Endothelial cell of umbilical vein (primary cell): ENCODE data around the gene SEZ6.

Experiments used
- CTCF ChIP-seq, 2 donors: IDR thresholded peaks; 1 replicate in 1 of 2; 2 replicates in 1 of 2; pipeline ENCODE4 v1.5.1; 2011; ENCODE audit warnings: low read length in 2 of 2, mild to moderate bottlenecking in 2 of 2, moderate library complexity in 2 of 2, control low read depth in 1 of 2, inconsistent platforms in 1 of 2, low read depth in 1 of 2; ENCODE audit not compliant: insufficient read depth in 1 of 2; ENCODE audit errors: extremely low read depth in 1 of 2
- EZH2 ChIP-seq: IDR thresholded peaks from 2 replicates; pipeline ENCODE4 v1.6.1; 2012; ENCODE audit warnings: borderline replicate concordance, low read depth, mild to moderate bottlenecking, moderate library complexity, low read length, inconsistent platforms; ENCODE audit not compliant: severe bottlenecking
- JUN ChIP-seq: IDR thresholded peaks from 2 replicates; pipeline ENCODE4 v1.6.1; 2011; ENCODE audit warnings: borderline replicate concordance, low read depth; ENCODE audit not compliant: insufficient read length, insufficient read depth
- MAX ChIP-seq: IDR thresholded peaks from 2 replicates; pipeline ENCODE4 v1.6.1; 2011; ENCODE audit not compliant: insufficient read depth, insufficient read length
- MYC ChIP-seq: IDR thresholded peaks from one replicate; pipeline ENCODE4 v1.6.1; 2011; ENCODE audit warnings: mild to moderate bottlenecking, low read depth, low read length
- POLR2A ChIP-seq: IDR thresholded peaks from 2 replicates; pipeline ENCODE4 v1.6.1; 2012; ENCODE audit warnings: low read depth, mild to moderate bottlenecking, control low read depth, low read length
- POLR2AphosphoS5 ChIP-seq: IDR thresholded peaks from 2 replicates; pipeline ENCODE4 v1.6.1; 2012; ENCODE audit warnings: low read depth, mild to moderate bottlenecking, control low read depth, low read length, moderate library complexity; ENCODE audit not compliant: insufficient read depth

GRCh38 chr17:28946239-28946638 lies 59.6 kb downstream of the SEZ6 start:
- TF ChIP-seq CTCF (IDR thresholded peaks at IDR 0.05; ENCODE audit: extremely low read depth in 1 of 2, insufficient read depth in 1 of 2, low read depth in 1 of 2, low read length in 2 of 2) (no peak), POLR2A (no peak), EZH2 (no peak), POLR2AphosphoS5 (peak; percentile 41), MAX (no peak), JUN (peak; percentile 83), MYC (no peak)
